Tibial nerve (tissue), 4 donors: ENCODE measurements around the gene NFIA.

Source experiments
- CTCF ChIP-seq, 5 experiments: fragments of 200-600 bp in 3 of 5; fragments of 450-650 bp in 2 of 5; sonication (generic) in 3 of 5; IDR thresholded peaks; one replicate each; pipeline ENCODE4 v1.5.1; 2016 to 2019; ENCODE audit warnings: antibody characterized with exemption in 5 of 5, mild to moderate bottlenecking in 3 of 5, moderate library complexity in 2 of 5
- EP300 ChIP-seq, 2 donors: sonication (generic); formaldehyde crosslinking; IDR thresholded peaks; one replicate each; pipeline ENCODE4 v1.6.1; 2017; ENCODE audit warnings: antibody characterized with exemption in 2 of 2, mild to moderate bottlenecking in 1 of 2
- POLR2A ChIP-seq, 2 donors: fragments of 450-650 bp; IDR thresholded peaks; one replicate each; pipeline ENCODE4 v1.6.1; 2017; ENCODE audit warnings: antibody characterized with exemption in 2 of 2, mild to moderate bottlenecking in 2 of 2, moderate library complexity in 2 of 2

DNA sequence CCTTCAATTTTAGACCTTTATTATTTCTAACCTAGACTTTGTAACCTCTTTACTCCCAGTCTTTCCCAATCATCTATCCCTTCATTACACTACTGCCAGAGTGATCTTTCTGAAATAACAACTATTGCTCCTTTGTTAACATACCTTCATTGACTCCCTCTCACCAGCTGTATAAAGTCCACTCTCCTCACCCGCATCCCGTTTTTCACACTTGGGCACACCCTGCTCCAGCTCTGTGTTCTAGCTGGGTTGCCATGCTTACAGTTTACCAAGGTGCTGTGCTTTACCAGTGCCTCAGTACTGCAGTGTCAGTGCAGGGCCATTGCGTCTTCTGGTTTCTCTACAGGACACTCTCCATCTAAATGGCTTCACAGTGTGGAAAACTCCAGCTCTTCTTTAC, 148.2 kb downstream of the NFIA start:
- no peak for TF ChIP-seq POLR2A (IDR thresholded peaks at IDR 0.05)
- no peak for TF ChIP-seq CTCF (IDR thresholded peaks at IDR 0.05)
- TF ChIP-seq EP300 (IDR thresholded peaks at IDR 0.05): no peak
